ENCODE data around the gene DNAJC12.

- TF ChIP-seq, protein P1, sequence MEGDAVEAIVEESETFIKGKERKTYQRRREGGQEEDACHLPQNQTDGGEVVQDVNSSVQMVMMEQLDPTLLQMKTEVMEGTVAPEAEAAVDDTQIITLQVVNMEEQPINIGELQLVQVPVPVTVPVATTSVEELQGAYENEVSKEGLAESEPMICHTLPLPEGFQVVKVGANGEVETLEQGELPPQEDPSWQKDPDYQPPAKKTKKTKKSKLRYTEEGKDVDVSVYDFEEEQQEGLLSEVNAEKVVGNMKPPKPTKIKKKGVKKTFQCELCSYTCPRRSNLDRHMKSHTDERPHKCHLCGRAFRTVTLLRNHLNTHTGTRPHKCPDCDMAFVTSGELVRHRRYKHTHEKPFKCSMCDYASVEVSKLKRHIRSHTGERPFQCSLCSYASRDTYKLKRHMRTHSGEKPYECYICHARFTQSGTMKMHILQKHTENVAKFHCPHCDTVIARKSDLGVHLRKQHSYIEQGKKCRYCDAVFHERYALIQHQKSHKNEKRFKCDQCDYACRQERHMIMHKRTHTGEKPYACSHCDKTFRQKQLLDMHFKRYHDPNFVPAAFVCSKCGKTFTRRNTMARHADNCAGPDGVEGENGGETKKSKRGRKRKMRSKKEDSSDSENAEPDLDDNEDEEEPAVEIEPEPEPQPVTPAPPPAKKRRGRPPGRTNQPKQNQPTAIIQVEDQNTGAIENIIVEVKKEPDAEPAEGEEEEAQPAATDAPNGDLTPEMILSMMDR (IDR thresholded peaks at IDR 0.05; ENCODE audit: low read depth, low read length, poor library complexity, severe bottlenecking) = no peak
- no peak for TF ChIP-seq EZH2phosphoT487 (IDR thresholded peaks at IDR 0.05; ENCODE audit: borderline replicate concordance, low read length)
Observed at GRCh38 chr10:67809107-67809506, 28.9 kb downstream of the DNAJC12 start.

Measured in DOHH2 (cell line).